Gastrocnemius medialis (tissue), 4 donors: ENCODE data around the gene LMTK2. TPM values are rescaled to one million over a fixed set of nuclear protein-coding genes. Genes with fewer than 3 reads are reported as not detected.

ENCODE experiments used
- ATAC-seq, 2 donors: fragments of 150-250 bp; one replicate each; pipeline ENCODE4 v1.9.1; 2016
- DNase-seq, 2 donors: peaks; one replicate each; pipeline ENCODE4 v3.0.0-alpha.2; 2019
- H3K27ac ChIP-seq, 4 donors: fragments of 200-600 bp; sonication (generic); 1 replicate in 1 of 4; 2 replicates in 3 of 4; pipeline ENCODE4 v1.5.1; 2016 to 2018; ENCODE audit warnings: mild to moderate bottlenecking in 2 of 4, moderate library complexity in 1 of 4
- H3K27me3 ChIP-seq, 3 donors: fragments of 200-600 bp; sonication (generic) in 2 of 3; 1 replicate in 1 of 3; 2 replicates in 2 of 3; pipeline versions ENCODE4 v1.5.1 to v1.6.0; 2016 to 2019; ENCODE audit warnings: mild to moderate bottlenecking in 1 of 3, moderate library complexity in 1 of 3
- H3K36me3 ChIP-seq, 2 donors: fragments of 200-600 bp; sonication (generic) in 1 of 2; one replicate each; pipeline ENCODE4 v1.5.1; 2017 to 2018
- H3K4me1 ChIP-seq, 2 donors: fragments of 200-600 bp; sonication (generic) in 1 of 2; one replicate each; pipeline ENCODE4 v1.5.1; 2016 to 2017; ENCODE audit warnings: mild to moderate bottlenecking in 2 of 2
- H3K4me3 ChIP-seq, 4 donors: fragments of 200-600 bp; sonication (generic) in 3 of 4; 1 replicate in 1 of 4; 2 replicates in 3 of 4; pipeline ENCODE4 v1.5.1; 2016 to 2019; ENCODE audit warnings: mild to moderate bottlenecking in 2 of 4
- H3K9me3 ChIP-seq, 3 donors: fragments of 200-600 bp; sonication (generic) in 2 of 3; 1 replicate in 1 of 3; 2 replicates in 2 of 3; pipeline ENCODE4 v1.5.1; 2016 to 2019
- POLR2A ChIP-seq, 2 donors: fragments of 450-650 bp; IDR thresholded peaks; one replicate each; pipeline ENCODE4 v1.6.1; 2017; ENCODE audit warnings: antibody characterized with exemption in 2 of 2, mild to moderate bottlenecking in 2 of 2, moderate library complexity in 2 of 2
- in situ Hi-C, 4 donors: fragments of 200-750 bp; cut with MboI; loops; one replicate each; pipeline versions ENCODE4 v1.15.0 to v1.8.0; 2017; ENCODE audit warnings: low sequenced_read_pairs in 4 of 4
- intact Hi-C: fragments of 100-400 bp; cut with DNase I; formaldehyde crosslinking; loops from one replicate; pipeline ENCODE4 v1.15.1; 2023; ENCODE audit warnings: low total_unique reads
- total RNA-seq, 4 donors: library from RNA; depleted of rRNA; stranded (reverse); fragments of >200 nt; gene quantifications; one replicate each; pipeline versions ENCODE4 v1.1.0 to v1.2.3, GENCODE V29; 2016
- TF ChIP-seq, protein P1 (sequence below), 5 experiments: fragments of 450-650 bp in 3 of 5; fragments of 200-600 bp in 2 of 5; sonication (generic) in 2 of 5; IDR thresholded peaks in 4 of 5; conservative IDR thresholded peaks in 1 of 5; 1 replicate in 4 of 5; 2 replicates in 1 of 5; pipeline ENCODE4 v1.5.1; 2016 to 2019; ENCODE audit warnings: antibody characterized with exemption in 5 of 5, mild to moderate bottlenecking in 3 of 5, moderate library complexity in 3 of 5

The LMTK2 gene
- total RNA-seq, 4 donors from 2014 or later, result 10.8 to 44.2 (median 17.7) TPM

DNA sequence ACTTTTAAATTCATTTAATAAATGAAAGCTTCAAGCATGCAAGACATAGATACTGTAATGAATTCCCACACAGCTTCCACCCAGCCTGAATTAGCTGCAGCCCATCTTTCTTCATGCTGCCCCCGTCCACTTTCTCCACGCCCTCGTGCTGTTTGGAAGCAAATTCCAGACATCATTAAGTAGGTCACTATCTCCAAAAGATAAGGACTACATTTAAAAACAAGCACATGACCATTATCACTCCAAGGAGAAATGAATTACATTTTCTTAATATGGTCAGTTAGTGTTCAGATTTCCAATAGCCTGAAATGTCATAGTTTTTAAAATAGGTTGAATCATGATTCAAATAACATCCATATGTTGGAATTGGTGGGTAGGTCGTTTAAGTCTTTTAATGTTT is 24.3 kb downstream of the LMTK2 start:
- in situ Hi-C loops (no loop called here), intact Hi-C loops (no loop called here)
- TF ChIP-seq POLR2A (IDR thresholded peaks at IDR 0.05), result no peak
- TF ChIP-seq, protein P1, sequence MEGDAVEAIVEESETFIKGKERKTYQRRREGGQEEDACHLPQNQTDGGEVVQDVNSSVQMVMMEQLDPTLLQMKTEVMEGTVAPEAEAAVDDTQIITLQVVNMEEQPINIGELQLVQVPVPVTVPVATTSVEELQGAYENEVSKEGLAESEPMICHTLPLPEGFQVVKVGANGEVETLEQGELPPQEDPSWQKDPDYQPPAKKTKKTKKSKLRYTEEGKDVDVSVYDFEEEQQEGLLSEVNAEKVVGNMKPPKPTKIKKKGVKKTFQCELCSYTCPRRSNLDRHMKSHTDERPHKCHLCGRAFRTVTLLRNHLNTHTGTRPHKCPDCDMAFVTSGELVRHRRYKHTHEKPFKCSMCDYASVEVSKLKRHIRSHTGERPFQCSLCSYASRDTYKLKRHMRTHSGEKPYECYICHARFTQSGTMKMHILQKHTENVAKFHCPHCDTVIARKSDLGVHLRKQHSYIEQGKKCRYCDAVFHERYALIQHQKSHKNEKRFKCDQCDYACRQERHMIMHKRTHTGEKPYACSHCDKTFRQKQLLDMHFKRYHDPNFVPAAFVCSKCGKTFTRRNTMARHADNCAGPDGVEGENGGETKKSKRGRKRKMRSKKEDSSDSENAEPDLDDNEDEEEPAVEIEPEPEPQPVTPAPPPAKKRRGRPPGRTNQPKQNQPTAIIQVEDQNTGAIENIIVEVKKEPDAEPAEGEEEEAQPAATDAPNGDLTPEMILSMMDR (IDR thresholded peaks at IDR 0.05 in 4 of 5, conservative IDR thresholded peaks at IDR 0.05 in 1 of 5), result no peak
- Histone ChIP-seq H3K27ac (no peak overlapping the region), H3K9me3 (no peaks in the 10 kb centered on the region), H3K27me3 (no peaks in the 10 kb centered on the region), H3K4me3 (no peak overlapping the region), H3K36me3 (no peaks in the 10 kb centered on the region), H3K4me1 (peaks cover 19 to 37% of the 10 kb centered on the region in 2 donors)
- ATAC-seq (no peak), DNase-seq (no peak)

DNA sequence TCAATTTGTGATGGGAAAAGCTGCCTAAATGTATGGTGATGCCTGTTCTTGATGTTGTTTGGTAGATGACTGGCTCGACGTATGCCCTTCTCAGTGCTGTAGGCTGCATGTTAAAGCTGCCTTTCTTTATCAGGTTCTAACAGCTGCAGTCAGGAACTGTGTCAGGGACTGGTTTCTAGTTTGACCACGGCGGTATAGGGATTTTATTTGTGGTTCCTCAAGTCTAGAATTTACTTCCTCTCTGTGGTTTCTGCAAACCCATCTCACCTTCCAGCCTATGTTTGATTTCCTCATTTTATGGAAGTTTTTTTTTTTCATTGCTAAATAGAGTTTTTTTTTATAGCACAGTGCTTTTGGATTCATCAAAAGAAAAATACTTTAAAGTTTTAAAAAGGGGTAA is 26.5 kb downstream of the LMTK2 start:
- ATAC-seq, result no peak
- intact Hi-C loops, result no loop called here
- H3K4me1 ChIP-seq, result peaks cover 14 to 29% of the 10 kb centered on the region in 2 donors

DNA sequence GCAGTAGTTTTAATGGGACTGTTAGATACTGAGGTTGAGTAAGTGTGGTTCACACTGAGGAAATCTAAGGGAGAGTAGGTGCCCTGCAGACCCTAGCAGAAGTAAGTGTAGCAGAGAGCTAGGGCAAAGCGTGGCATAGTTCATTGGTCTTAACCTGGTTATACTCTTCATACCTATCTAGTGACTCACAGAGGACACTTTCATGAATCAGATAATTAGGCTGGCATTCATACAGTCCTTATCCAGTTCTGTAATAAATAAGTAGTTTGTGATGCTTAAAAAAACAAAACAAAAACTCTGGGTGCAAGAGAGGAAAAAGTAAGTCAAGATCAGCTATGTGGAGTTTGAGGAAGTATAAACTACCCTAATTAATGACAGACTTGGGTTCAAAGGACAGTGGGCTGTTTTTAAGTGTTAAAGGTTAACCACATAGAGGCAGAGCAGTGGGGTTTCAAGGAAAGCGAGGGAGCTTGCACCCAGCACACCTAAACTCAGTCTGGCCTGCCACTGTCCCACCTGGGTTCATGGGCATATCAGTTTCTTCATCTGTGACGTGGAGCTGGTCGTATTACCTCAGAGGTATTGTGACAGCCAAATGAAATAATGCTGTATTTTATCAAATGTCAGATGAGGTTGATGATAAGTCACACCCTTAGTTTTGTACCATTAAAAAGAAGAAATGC is 27.1 kb downstream of the LMTK2 start:
- Histone ChIP-seq H3K27me3 (no peaks in the 10 kb centered on the region), H3K4me1 (peaks cover 14 to 29% of the 10 kb centered on the region in 2 donors), H3K27ac (no peak overlapping the region), H3K9me3 (no peaks in the 10 kb centered on the region), H3K4me3 (no peak overlapping the region), H3K36me3 (peaks cover 0 to 17% of the 10 kb centered on the region in 2 donors)
- TF ChIP-seq, protein P1 (IDR thresholded peaks at IDR 0.05 in 4 of 5, conservative IDR thresholded peaks at IDR 0.05 in 1 of 5), result no peak
- TF ChIP-seq POLR2A (IDR thresholded peaks at IDR 0.05), result no peak
- DNase-seq (no peak), ATAC-seq (no peak)
- in situ Hi-C loops (no loop called here), intact Hi-C loops (no loop called here)

More for the DNA sequence above, 26.5 kb downstream of the LMTK2 start:
- TF ChIP-seq, protein P1 (IDR thresholded peaks at IDR 0.05 in 4 of 5, conservative IDR thresholded peaks at IDR 0.05 in 1 of 5), result no peak
- no peak for TF ChIP-seq POLR2A (IDR thresholded peaks at IDR 0.05)
- H3K9me3 ChIP-seq, result no peaks in the 10 kb centered on the region
- no peaks in the 10 kb centered on the region for H3K27me3 ChIP-seq
- in situ Hi-C loops, result no loop called here
- H3K36me3 ChIP-seq, result peaks cover 0 to 11% of the 10 kb centered on the region in 2 donors
- H3K4me3 ChIP-seq, result no peak overlapping the region
- DNase-seq, result no peak
- no peak overlapping the region for H3K27ac ChIP-seq

DNA sequence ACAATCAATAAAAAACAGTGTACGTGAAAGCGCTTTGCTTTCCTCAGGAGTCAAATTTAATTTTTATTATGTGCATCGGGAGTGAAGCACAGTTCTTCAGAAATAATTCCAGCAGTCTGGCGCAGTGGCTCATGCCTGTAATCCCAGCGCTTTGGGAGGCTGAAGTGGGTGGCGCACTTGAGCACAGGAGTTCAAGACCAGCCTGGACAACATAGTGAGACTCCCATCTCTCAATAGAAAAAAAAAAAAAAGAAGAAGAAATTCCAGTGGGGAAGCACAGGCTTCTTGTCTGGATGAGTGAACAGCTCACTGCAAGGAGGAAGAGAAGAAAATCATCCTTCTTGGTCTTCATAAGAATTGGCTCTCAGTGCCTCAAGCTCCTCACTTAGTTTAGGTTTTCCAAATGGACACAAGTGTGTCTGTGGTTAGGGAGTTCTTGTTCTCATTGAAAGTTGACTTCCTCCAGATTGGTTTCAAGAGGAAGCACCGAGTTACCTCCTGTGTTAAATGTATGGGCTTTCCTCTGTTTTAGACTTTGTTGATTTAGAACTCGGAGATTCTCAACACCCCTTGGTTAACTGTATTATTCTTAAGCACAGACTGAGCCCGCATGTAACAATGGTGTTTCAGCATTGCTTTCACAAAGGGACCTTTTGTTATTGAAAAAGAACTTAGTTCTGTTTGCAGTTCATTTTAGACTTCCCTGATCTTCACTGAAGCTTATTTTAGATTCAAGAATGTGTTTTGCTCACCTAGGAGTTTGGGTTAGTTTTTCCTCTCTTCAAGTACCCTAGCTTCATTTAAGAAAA is 28.0 kb downstream of the LMTK2 start:
- Histone ChIP-seq H3K27ac (no peak overlapping the region), H3K27me3 (no peaks in the 10 kb centered on the region), H3K4me1 (peaks cover 14 to 29% of the 10 kb centered on the region in 2 donors), H3K4me3 (no peak overlapping the region), H3K9me3 (no peaks in the 10 kb centered on the region), H3K36me3 (peaks cover 0 to 21% of the 10 kb centered on the region in 2 donors)
- ATAC-seq (no peak), DNase-seq (no peak)
- intact Hi-C loops (no loop called here), in situ Hi-C loops (no loop called here)
- TF ChIP-seq, protein P1 (IDR thresholded peaks at IDR 0.05 in 4 of 5, conservative IDR thresholded peaks at IDR 0.05 in 1 of 5), result no peak
- TF ChIP-seq POLR2A (IDR thresholded peaks at IDR 0.05), result no peak
